HG03095 (cell line): ENCODE results near the gene MYLK4.

Experiments
- ATAC-seq: cut with Tn5 transposase; IDR thresholded peaks from one replicate; pipeline ENCODE4 v1.9.1; 2021; ENCODE audit warnings: moderate library complexity; ENCODE audit not compliant: unreplicated experiment

MYLK4 gene

GRCh38 chr6:2665146-2666070 lies 85.3 kb downstream of the MYLK4 start:
- ATAC-seq, result no peak

GRCh38 chr6:2663123-2663522 lies 87.6 kb downstream of the MYLK4 start:
- ATAC-seq, result no peak

- no peak for ATAC-seq
Measured at GRCh38 chr6:2661651-2662050, 89.1 kb downstream of the MYLK4 start.

- no peak for ATAC-seq
Measured at GRCh38 chr6:2659882-2660281, 90.8 kb downstream of the MYLK4 start.

DNA sequence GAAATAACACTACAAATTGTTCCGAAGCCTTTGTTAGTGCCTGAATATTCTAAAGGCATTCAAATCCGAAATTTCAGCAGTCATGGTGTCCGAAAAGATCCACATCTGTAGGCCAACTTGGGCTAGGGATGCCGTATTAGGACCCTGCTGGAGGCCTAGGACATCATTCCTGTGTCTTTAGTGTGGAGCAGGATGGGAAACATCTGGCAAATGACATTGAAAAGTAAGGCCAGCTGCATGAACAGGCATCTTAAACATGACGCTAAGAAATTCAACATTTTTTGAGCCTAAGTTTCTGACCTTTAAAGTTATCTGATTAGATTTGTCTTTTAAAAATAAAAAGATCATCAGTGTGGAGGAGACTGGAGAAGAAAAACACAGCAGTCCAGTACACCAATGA lies 91.3 kb downstream of the MYLK4 start:
- no peak for ATAC-seq

DNA sequence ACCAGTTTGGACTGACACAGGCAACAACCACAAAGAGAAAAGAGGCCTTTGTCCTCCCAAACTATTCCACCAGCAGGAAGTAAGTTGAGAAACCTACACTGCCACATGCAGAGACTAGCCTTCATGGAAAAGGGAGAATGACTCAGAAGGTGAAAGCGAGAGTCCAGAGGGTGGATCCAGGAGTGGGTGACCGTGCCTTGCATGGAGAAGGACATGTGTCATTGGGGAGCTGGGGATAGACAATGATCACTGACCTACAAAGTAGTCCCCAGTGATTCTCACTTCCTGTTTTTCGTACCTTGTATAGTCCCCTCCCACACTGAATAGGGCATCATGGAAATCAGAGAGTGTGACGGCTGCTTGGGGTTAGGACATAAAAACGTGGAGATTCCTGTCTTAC lies 91.9 kb downstream of the MYLK4 start:
- peak; percentile 75 for ATAC-seq

GRCh38 chr6:2656460-2657079 lies 94.2 kb downstream of the MYLK4 start:
- ATAC-seq, result no peak

DNA sequence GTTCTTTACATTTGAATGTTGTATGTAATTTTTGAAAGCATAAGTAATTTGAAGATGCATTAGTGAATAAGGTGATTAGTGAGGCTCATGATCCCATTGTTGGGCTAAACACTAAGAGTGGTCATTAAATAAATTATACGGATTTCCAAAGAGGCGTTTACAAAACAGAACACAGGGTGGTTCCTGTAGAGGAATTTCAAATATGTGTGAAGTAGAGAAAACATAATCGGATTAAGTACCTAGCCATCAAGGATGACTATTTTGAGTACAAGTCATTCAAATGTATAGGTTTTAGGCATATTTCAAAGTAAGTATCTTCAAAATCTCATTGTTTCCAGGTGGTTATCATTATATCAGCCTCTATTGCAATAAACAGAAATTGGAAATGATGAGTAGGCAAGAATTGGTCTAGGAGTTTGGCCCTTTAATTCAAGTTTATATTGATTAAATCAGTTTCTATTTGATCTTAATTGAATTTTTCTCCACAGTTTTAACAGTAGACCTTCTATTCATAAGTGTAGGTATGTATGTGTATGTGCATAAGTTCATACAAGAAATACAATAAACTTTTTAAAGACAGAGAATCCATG lies 94.8 kb downstream of the MYLK4 start:
- ATAC-seq, result no peak

- no peak for ATAC-seq
Measured at GRCh38 chr6:2653369-2654032, 97.2 kb downstream of the MYLK4 start.

GRCh38 chr6:2652611-2653010 lies 98.1 kb downstream of the MYLK4 start:
- ATAC-seq, result no peak

GRCh38 chr6:2651961-2652360 lies 98.8 kb downstream of the MYLK4 start:
- ATAC-seq, result no peak

DNA sequence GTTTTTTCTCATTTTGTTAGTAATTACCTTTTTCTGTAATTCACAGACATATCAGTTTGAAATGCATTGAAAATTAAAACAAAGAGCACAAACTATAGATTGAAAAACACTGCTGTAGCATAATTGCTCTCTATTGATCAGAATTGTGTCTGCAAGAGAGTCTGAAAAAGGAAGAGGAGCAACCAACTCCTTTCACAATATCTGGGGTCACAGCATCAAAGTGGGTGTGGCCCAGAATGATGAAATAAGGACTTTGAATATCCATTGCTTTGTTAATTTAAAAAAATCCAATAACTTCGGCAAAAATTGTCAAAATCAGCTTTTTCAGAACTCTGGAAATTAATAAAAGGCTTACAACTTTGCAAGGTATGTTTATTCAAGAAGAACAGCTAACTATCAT lies 99.2 kb downstream of the MYLK4 start:
- ATAC-seq, result no peak

DNA sequence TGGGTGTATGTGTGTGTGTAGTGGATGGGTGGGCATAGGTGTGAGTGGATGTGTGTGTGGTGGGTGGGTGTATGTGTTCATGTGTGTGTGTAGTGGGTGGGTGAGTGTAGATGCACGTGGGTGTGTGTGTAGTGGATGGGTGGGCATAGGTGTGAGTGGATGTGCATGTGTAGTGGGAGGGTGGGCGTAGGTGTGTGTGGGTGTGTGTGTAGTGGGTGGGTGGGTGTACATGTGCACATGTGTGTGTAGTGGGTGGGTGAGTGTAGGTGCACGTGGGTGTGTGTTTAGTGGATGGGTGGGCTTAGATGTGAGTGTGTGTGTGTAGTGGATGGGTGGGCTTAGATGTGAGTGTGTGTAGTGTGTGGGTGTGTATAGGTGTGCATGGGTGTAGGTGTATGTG lies 104.4 kb downstream of the MYLK4 start:
- ATAC-seq, result no peak

DNA sequence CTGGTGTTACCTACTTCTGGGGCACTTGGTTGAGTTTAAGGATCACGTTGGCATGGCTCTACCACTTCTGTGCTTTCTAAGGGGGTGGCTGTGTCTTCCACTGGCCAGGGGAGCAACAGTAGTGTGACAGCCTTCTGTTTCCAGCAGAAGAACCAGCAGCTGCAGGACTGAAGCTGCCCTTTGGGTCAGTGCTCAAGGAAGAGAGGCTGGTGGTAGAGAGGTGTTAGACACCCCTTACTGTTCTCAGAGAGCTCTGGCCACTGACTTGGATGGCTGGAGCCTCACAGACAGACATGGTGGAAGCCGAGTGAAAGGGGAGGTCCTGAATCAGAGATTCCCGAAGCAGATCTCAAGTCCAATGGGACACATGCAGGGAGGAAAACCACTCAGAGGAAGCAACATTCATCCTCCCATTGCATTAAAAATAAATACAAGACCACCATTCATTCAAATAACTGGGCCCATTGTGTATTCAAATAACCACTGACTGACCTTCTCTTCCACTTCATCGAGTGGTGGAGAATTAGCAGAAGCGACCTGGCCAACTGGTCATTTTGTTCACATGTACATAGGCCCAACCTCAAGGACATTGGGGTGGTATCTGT lies 106.7 kb downstream of the MYLK4 start:
- ATAC-seq, result no peak

- no peak for ATAC-seq
Measured at GRCh38 chr6:2643130-2643529, 107.6 kb downstream of the MYLK4 start.

GRCh38 chr6:2641044-2641725 lies 109.5 kb downstream of the MYLK4 start:
- ATAC-seq, result no peak

DNA sequence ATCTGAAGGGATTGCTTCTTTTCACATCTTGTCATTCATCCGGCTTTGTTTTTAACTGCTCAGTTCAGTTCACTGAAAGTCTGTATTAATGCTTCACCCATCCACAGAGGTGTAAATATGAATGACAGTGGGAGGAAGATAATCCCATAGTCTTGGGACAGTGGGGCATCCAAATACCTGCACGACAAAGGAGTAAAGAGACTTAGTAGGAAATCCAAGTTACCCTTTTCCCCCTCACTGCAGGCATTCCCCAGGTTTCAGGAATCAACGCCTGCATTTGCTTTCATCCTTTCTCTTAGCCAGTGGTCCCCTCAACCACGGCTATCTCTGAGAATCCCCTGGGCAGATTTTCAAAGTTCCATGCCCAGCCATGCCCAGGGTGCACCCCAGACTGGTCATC lies 110.2 kb downstream of the MYLK4 start:
- no peak for ATAC-seq

- no peak for ATAC-seq
Measured at GRCh38 chr6:2639896-2640295, 110.8 kb downstream of the MYLK4 start.

- ATAC-seq, result no peak
Measured at GRCh38 chr6:2639167-2639566, 111.6 kb downstream of the MYLK4 start.

- no peak for ATAC-seq
Measured at GRCh38 chr6:2636672-2637071, 114.0 kb downstream of the MYLK4 start.

GRCh38 chr6:2635911-2636310 lies 114.8 kb downstream of the MYLK4 start:
- no peak for ATAC-seq
